HG03135 (cell line): ENCODE results near the gene YWHAG.
"Not testable (repeated sequence)": the region's sequence is repeated elsewhere in the genome, so short reads cannot be mapped to it uniquely, and the experiment has no call there.

Source experiments
- ATAC-seq: cut with Tn5 transposase; IDR thresholded peaks from one replicate; pipeline ENCODE4 v1.9.1; 2021; ENCODE audit warnings: mild to moderate bottlenecking, moderate library complexity; ENCODE audit not compliant: unreplicated experiment

YWHAG gene

DNA sequence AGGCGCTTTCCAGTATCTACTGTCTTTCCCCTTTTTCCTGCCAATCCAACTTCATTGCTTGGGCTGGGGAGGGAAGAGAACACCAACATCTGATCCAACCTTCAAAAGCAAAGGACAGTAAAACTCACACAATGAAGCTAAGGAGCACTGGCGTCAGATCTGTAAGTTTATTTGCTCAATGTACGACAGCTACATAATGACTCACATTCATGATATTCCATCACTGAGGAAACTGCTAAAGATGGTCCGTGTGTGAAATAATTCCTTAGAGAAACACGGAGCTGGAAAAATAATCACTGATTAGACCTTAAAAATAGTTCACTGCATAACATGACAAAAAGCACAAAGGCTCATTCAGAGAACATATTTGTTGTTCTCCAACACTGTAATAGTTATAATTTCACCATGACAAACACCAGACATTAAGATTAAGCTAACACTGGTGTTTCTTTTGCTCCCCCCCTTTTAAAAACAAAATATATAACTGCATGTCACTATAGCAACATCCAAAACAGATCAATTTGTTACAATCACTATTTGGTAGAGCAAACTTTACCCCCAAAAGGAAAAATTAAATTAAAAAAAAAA is 32.1 kb downstream of the YWHAG start:
- ATAC-seq = no peak

DNA sequence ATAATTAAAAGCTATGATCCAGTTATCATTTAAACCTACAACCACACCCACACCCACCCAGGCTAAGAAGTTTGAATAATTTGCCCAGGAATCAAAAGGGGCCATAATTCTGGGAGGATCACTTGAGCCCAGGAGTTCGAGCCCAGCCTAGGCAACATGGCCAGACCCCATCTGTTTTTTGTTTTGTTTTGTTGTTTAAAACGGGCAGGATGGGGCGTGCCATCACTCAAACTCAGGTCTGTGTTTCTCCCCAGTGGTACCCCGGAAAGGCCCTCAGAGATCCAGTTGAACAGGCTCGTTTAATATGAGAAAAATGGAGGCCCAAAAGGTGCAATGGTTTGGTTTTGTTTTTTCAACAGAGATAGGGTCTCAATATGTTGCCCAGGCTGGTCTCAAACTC is 33.0 kb downstream of the YWHAG start:
- no peak for ATAC-seq

DNA sequence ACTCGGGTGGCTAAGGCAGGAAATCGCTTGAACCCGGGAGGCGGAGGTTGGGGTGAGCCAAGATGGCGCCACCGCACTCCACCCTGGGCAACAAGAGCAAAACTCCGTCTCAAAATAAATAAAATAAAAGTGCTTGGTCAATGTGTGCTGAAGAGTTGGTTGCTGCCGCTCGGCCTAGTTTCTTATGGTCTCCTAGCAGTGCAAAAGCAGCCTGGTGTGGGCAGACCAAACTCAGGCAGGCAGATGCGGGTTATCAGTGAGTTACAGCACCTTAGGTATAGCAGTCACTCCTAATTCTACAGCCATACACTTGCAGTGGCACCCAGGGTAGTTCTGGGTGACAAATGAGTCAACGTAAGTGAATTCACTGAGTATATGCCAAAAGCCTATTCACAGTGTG is 33.7 kb downstream of the YWHAG start:
- no peak for ATAC-seq

DNA sequence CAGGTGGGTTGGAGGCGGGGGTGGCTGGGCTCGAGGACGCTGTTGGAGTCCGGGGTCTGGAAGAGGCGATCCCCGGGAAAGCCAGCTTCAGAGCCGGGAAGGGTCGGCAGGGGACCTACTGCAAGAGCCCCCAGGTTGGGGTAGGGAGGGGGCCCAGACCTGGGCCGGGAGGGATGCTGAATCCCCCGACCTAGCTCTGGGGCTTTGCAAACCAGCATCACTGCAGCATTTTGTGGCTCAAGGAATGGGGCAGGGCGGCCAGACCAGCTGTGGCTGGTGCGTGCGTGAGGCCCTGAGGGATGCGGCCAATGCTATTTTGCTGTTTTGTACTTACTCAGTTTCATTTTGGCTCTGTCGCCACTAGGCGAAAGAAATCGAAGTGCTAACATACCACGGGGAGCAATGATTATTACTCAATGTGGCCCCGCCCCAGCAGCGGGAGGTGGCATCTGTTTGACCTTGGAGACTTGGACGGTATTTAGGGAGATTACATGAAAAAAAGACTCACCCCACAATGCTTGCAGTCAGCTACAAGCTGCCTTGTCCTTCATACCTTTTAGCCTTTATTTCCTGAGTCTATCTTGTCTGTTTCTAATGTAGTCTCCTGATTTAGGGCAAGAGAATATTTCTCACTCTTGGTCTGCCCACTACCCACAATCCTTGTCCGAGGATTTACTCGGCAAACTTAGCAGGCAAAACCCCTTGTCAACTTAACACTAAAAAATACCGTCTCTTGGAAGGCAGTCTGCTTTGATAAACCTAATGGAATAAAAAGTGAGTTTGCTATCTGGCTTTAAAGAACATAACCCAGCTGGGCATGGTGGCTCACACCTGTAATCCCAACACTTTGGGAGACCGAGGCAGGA is 40.1 kb downstream of the YWHAG start:
- ATAC-seq = peak; percentile 48

DNA sequence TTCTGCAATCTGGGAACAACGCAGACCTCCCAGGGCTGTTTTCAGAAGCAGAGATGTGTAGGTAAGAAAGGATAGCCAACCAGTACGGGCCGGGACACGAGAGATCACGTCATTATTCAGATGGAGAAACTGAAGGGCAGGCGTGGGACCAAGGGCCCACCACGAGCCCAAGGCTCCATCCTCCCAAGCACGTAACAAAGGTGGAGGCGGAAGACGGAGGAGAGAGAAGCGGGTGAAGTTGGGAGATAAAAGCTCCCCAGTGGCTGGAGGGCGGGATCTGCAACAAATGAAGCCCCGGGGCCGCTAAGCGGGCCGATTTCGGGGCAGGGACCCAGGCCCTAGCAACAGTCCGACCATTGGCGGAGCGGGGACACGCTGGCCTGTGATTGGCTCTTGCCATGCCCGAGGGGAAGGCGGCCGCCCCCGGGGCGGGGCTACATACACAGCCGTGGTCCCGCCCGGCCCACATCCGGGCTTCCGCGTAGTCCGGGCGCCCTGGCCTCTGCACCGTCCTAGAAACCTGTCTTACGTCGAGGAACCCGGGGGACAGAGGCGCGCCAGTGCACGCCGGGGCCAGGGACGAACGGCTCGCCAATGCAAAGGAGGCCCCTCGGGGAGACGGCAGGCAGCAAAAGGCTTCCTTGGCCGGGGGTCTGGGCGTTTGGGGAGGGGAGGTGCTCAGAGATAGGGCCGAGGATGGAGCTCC is 40.9 kb downstream of the YWHAG start:
- peak; percentile 90 for ATAC-seq

DNA sequence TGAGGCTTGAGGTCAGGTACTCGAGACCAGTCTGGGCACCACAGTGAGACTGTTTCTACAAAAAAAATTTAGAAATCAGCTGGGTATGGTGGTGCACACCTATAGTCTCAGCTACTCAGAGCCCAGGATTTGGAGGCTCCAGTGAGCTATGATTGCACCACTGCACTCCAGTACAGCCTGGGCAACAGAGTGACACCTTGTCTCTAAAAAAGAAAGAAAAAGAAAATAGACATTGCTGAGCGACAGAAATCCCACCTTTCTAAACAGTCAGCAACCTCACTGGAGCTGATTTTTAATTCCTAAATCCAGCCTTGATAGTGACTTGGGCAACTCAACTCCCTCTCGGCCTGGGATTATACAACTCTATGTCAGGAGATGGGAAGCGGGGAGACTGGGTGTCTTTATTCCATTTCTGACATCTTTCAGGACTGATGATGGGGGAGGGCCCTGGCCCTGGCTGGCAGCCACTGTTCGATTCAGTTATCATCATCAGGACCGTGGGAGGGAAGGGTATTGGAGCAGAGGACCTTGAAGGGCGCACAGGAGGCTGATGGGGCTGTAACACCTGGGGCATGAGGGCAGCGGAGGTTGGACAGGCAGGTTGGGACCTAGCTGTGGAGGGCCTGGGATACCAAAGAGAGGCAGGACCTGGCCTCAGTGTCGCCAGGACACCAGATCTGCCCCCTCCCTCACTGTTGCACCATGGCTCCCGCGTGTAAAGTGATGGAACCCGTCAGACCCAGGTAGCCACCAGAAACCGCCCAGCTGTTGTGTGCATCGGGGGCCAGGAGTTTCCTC is 41.6 kb downstream of the YWHAG start:
- ATAC-seq = no peak

DNA sequence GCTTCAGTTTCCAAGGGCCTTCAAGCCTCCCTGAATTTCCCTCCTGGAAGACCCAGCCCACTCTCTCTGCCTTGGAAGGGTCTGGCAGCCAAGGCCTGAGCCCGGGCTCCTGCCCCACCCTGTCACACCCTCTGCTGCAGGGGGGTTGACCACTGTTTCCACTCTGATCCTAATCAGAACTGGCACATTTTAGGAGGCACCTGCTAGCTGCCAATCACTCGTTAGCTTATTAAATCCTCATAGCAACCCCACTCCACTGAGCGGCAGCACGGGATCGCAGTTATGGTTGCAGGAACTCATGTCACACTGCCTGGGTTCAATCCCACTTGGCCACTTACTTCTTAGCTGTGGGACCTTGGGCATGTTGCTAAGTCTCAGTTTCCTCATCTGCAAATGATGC is 43.4 kb downstream of the YWHAG start:
- ATAC-seq = no peak

DNA sequence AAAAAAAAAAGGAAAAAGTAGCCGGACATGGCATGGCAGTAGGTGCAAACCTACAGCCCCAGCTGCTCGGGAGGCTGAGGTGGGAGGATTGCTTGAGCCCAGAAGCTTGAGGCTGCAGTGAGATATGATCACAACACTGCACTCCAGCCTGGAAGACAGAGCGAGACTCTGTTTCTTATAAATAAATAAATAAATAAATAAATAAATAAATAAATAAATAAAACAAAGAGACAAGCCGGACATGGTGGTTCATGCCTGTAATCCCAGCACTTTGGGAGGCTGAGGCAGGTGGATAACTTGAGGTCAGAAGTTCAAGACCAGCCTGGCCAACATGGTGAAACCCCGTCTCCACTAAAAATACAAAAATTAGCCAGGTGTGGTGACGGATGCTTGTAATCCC is 44.1 kb downstream of the YWHAG start:
- ATAC-seq = not testable (repeated sequence)

DNA sequence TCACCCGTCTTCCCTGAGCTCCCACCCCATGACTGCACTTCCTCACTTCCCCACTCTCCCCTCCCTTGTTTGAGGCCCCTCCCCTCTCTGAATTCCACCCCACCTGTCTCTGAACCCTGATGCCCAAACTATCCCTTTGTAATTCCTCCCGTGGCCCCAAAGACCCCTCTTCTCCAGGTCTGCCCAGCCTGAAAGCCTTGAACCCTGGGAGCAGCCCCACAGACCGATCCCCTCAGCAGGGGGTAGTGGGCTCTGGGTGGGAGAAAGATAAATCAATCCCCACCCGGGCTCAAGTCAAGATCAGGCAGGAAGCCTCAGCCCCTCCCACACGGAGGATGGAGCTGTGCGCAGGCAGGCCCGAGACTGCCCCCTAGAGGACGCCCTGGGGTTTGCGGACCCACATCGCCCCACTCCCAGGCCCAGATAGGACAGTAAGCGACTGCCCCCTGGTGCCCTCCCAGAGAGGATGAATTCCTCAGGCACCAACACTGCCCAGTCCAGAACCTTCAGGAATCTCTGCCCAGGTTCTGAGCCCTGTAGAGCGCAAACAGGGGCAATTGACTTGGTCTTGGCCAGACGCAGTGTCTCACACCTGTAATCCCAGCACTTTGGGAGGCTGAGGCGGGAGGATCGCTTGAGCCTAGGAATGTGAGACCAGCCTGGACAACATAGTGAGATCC is 44.6 kb downstream of the YWHAG start:
- peak; percentile 39 for ATAC-seq

DNA sequence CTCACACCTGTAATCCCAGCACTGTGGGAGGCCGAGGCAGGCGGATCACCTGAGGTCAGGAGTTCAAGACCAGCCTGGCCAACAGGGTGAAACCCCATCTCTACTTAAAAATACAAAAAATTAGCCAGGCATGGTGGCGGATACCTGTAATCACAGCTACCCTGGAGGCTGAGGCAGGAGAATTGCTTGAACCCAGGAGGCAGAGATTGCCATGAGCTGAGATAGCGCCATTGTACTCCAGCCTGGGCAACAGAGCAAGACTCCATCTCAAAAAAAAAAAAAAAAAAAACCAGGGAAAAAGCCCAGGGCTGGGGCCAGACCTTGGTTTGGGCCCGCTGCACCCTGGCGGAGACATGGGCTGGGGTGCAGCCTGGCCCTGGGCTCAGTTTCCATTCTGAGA is 47.0 kb downstream of the YWHAG start:
- not testable (repeated sequence) for ATAC-seq

DNA sequence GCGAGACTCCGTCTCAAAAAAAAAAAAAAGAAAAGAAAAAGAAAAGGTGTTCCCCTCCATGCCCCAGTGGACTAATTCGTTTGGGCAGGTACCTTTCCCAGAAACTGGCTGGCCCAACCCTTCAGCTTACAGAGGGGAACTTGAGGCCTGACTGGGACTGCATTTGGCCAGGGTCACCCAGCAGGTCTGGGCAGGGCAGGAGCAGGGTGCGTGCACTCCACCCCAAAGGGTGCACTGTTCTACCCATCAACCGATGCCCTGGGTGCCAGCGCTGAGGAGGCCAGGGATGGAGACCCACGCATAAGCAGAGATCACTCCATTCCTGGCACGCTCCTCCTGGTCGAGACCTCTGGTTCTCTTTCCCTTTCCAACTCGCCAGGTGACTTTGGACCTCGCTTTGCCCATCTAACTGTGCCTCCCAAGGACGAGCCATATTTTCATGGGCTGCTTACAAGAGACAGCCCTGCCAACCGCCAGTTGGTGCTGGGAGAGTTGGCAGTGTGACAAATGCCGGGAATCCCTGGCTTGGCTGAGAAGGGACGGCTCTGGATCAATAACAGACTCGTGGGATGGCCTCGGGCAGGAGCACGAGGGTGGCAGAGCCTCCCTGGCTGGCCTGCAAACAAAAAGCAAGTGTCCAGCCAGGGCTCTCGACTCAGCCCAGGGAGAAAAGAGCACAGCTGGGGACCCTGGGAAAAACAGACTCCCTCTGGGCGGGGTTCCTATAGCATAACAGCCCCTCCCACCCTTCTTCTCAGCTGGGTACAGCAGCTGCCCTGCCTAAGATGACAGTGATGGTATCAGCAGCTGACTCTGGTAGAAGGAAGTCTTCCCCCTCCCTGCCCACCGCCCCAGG is 48.5 kb downstream of the YWHAG start:
- ATAC-seq = no peak

DNA sequence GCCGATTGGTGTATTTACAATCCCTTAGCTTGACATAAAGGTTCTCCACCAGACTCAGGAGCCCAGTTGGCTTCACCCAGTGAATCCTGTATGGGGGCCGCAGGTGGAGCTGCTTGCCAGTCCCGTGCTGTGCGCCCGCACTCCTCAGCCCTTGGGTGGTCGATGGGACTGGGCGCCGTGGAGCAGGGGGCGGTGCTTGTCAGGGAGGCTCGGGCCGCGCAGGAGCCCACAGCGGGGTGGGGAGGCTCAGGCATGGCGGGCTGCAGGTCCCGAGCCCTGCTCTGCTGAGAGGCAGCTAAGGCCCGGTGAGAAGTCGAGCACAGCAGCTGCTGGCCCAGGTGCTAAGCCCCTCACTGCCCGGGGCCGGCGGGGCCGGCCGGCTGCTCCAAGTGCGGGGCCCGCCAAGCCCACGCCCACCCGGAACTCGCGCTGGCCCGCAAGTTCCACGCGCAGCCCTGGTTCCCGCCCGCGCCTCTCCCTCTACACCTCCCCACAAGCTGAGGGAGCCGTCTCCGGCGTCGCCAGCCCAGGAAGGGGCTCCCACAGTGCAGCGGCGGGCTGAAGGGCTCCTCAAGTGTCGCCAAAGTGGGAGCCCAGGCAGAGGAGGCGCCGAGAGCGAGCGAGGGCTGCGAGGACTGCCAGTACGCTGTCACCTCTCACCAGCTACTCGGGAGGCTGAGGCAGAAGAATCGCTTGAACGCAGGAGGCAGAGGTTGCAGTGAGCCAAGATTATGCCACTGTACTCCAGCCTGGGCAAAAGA is 49.3 kb downstream of the YWHAG start:
- not testable (repeated sequence) for ATAC-seq

DNA sequence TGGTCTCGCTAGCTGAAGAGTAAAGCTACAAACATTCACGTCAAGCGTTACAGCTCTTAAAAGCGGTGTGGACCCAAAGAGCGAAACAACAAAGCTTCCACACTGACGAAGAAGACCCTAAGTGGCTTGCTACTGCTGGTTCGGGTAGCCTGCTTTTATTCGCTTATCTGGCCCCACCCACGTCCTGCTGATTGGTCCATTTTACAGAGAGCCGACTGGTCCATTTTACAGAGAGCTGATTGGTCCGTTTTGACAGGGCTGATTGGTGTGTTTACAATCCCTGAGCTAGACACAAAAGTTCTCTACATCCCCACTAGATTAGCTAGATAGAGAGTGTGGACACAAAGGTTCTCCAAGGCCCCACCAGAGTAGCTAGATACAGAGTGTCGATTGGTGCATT is 49.9 kb downstream of the YWHAG start:
- ATAC-seq = not testable (repeated sequence)

DNA sequence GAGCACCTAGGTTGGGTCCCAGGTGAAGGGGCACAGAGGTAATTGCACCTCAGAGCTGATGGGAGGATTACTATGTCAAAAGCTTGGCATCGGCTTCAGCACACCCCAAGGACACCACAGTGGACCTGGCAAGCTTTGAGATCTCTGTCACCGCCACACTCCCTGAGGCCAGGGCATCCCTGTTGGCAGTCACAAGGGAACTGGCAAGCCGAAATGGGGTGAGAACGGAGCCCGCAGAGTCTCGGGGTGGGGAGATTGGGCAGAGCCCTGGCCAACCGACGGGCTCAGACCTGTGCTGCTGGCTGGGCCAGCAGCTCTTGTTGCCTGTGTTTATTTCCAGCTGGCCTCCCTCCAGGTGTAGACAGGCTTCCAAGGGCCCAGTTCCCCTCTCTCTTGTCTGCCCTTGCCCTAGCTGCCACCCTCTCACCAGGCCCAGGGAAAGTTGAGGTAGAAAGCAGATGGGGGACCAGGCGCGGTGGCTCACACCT is 53.9 kb downstream of the YWHAG start:
- no peak for ATAC-seq

DNA sequence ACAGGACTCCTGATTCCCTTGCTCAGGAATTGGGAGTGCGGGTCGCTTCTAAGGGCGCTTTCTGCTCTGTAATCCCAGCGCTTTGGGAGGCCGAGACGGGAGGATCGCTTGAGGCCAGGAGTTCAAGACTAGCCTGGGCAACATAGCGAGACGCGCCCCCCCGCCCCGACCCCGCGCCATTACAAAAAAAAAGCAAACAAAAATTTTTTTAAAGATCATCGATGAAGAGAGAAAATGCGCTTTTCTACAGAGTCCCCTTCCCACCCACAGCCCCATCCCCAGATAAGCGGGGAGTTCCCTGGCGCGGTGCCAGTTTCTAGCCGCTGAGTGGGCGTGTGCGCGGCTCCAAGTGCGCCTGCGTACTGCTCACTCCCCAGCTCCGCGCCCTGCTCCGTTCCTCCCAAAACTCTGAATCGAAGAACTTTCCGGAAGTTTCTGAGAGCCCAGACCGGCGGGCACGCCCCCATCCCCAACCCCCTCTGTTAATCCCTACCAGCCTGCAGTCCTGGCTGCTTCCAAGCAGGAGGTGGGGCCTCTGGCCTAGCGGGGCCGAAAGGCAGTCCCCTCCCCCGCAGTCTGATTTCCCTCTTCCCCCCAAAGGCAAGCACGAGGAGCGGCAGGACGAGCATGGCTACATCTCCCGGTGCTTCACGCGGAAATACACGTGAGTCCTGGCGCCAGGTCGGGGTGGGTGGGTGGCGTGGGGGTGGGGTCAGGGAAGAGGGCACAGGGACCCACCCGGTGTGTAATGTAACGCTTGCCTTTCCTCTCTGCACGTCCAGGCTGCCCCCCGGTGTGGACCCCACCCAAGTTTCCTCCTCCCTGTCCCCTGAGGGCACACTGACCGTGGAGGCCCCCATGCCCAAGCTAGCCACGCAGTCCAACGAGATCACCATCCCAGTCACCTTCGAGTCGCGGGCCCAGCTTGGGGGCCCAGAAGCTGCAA is 55.3 kb downstream of the YWHAG start:
- peak; percentile 39 for ATAC-seq

DNA sequence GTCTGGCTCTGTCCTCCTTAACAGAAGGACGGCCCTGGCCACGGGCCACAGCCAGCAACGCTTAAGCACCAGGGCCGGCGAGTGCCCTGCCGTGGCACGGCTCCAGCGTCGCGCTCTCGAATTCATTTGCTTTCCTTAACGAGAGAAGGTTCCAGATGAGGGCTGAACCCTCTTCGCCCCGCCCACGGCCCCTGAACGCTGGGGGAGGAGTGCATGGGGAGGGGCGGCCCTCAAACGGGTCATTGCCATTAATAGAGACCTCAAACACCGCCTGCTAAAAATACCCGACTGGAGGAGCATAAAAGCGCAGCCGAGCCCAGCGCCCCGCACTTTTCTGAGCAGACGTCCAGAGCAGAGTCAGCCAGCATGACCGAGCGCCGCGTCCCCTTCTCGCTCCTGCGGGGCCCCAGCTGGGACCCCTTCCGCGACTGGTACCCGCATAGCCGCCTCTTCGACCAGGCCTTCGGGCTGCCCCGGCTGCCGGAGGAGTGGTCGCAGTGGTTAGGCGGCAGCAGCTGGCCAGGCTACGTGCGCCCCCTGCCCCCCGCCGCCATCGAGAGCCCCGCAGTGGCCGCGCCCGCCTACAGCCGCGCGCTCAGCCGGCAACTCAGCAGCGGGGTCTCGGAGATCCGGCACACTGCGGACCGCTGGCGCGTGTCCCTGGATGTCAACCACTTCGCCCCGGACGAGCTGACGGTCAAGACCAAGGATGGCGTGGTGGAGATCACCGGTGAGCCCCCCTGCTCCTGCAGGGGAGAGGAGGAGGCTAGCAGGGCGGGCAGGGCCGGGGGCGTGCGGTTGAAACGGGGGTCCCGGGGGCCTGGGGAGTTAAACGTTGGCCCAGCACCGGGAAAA is 56.2 kb downstream of the YWHAG start, which contains the start of gene HSPB1:
TSS of gene HSPB1 (plus strand) at position 327 of the 855 bp plus-strand sequence. CDS start at position 367, 40 bp downstream.
- peak; percentile 51 for ATAC-seq
